Caco-2 (cell line): ENCODE results near the gene KRT3. TPM values are rescaled to one million over a fixed set of nuclear protein-coding genes. Genes with fewer than 3 reads are reported as not detected.

ENCODE experiments used
- BruUV-seq: library from RNA; stranded (reverse); fragments of 400-500 nt; replicated peaks from 2 replicates; lab custom pipeline; 2021; lab: Mats Ljungman, UMichigan
- CTCF ChIA-PET: fragments of 300-600 bp; sonication (Branson Sonifier 250); formaldehyde crosslinking; loops from one replicate; lab custom pipeline; 2022; ENCODE audit warnings: antibody characterized with exemption; lab: Charles Lee
- POLR2A ChIA-PET: fragments of 300-600 bp; sonication (Branson Sonifier 250); formaldehyde crosslinking; loops from one replicate; lab custom pipeline; 2022; ENCODE audit warnings: antibody characterized with exemption; lab: Charles Lee
- DNase-seq, 2 experiments: peaks; one replicate each; pipeline versions ENCODE4 v3.0.0 to v3.0.0-alpha.2; 2020 to 2022
- H3K27me3 ChIP-seq: replicated peaks from 2 replicates; pipeline ENCODE4 v1.6.0; 2011; ENCODE audit warnings: low read length; ENCODE audit not compliant: control insufficient read depth, insufficient read depth
- H3K36me3 ChIP-seq: 2 replicates; pipeline ENCODE4 v1.5.1; 2011; ENCODE audit warnings: low read length; ENCODE audit not compliant: control insufficient read depth, insufficient read depth
- H3K4me1 ChIP-seq: fragments of 250-450 bp; sonication (Bioruptor Pico); 2 replicates; pipeline ENCODE4 v1.5.1; 2020; ENCODE audit warnings: mild to moderate bottlenecking
- H3K4me3 ChIP-seq: 2 replicates; pipeline ENCODE4 v1.5.1; 2011; ENCODE audit warnings: low read depth, mild to moderate bottlenecking, control low read depth, low read length
- H3K9me3 ChIP-seq: fragments of 250-450 bp; sonication (Bioruptor Pico); 2 replicates; pipeline ENCODE4 v1.5.1; 2020; ENCODE audit warnings: mild to moderate bottlenecking, moderate library complexity
- H3K27ac Mint-ChIP-seq: one replicate; pipeline ENCODE4 v1.8.0; 2022; ENCODE audit warnings: mixed read lengths; ENCODE audit not compliant: unreplicated experiment
- H3K27me3 Mint-ChIP-seq: one replicate; pipeline ENCODE4 v1.8.0; 2022; ENCODE audit warnings: mixed read lengths; ENCODE audit not compliant: insufficient read depth, unreplicated experiment
- H3K36me3 Mint-ChIP-seq: one replicate; pipeline ENCODE4 v1.8.0; 2022; ENCODE audit warnings: mild to moderate bottlenecking, mixed read lengths; ENCODE audit not compliant: insufficient read depth, unreplicated experiment
- H3K4me1 Mint-ChIP-seq: one replicate; pipeline ENCODE4 v1.8.0; 2022; ENCODE audit warnings: low read depth, mixed read lengths; ENCODE audit not compliant: unreplicated experiment
- H3K4me3 Mint-ChIP-seq: one replicate; pipeline ENCODE4 v1.8.0; 2022; ENCODE audit warnings: mild to moderate bottlenecking, moderate library complexity, mixed read lengths; ENCODE audit not compliant: unreplicated experiment
- H3K9me3 Mint-ChIP-seq: one replicate; pipeline ENCODE4 v1.8.0; 2022; ENCODE audit warnings: mixed read lengths; ENCODE audit not compliant: unreplicated experiment
- CTCF ChIP-seq, 2 experiments: fragments of 200-600 bp in 1 of 2; IDR thresholded peaks; 1 replicate in 1 of 2; 2 replicates in 1 of 2; pipeline versions ENCODE4 v1.5.1 to v1.8.0; 2011 to 2022; ENCODE audit warnings: antibody characterized with exemption in 1 of 2, control low read depth in 1 of 2, inconsistent platforms in 1 of 2, low read depth in 1 of 2, low read length in 1 of 2, mild to moderate bottlenecking in 1 of 2, moderate library complexity in 1 of 2; ENCODE audit not compliant: insufficient read depth in 1 of 2, severe bottlenecking in 1 of 2, unreplicated experiment in 1 of 2
- intact Hi-C: fragments of 100-400 bp; cut with micrococcal nuclease; formaldehyde crosslinking; loops from one replicate; pipeline ENCODE4 v1.10.0; 2022; ENCODE audit not compliant: unreplicated experiment
- total RNA-seq: library from RNA; stranded (reverse); gene quantifications from 2 replicates; pipeline ENCODE4 v1.2.3, GENCODE V29; 2022

Gene KRT3
- total RNA-seq, 1 experiment from 2014 or later, result not detected

GRCh38 chr12:52776435-52776834 is 19.5 kb downstream of the KRT3 start:
- no peak overlapping the region for H3K27ac Mint-ChIP-seq
- no peaks in the 10 kb centered on the region for H3K36me3 Mint-ChIP-seq
- H3K27me3 Mint-ChIP-seq, result peaks cover 6% of the 10 kb centered on the region
- POLR2A ChIA-PET, result no interaction called here
- H3K9me3 Mint-ChIP-seq, result no peaks in the 10 kb centered on the region
- Histone ChIP-seq H3K4me1 (no peaks in the 10 kb centered on the region), H3K36me3 (no peaks in the 10 kb centered on the region), H3K4me3 (no peak overlapping the region), H3K27me3 (no peaks in the 10 kb centered on the region), H3K9me3 (no peaks in the 10 kb centered on the region)
- CTCF ChIA-PET, result no interaction called here
- BruUV-seq, result no TSS peak
- DNase-seq, result no peak
- H3K4me1 Mint-ChIP-seq, result no peaks in the 10 kb centered on the region
- intact Hi-C loops, result no loop called here
- no peak for TF ChIP-seq CTCF (IDR thresholded peaks at IDR 0.05; ENCODE audit: insufficient read depth in 1 of 2, low read depth in 1 of 2, low read length in 1 of 2, severe bottlenecking in 1 of 2, unreplicated experiment in 1 of 2)
- H3K4me3 Mint-ChIP-seq, result no peak overlapping the region

DNA sequence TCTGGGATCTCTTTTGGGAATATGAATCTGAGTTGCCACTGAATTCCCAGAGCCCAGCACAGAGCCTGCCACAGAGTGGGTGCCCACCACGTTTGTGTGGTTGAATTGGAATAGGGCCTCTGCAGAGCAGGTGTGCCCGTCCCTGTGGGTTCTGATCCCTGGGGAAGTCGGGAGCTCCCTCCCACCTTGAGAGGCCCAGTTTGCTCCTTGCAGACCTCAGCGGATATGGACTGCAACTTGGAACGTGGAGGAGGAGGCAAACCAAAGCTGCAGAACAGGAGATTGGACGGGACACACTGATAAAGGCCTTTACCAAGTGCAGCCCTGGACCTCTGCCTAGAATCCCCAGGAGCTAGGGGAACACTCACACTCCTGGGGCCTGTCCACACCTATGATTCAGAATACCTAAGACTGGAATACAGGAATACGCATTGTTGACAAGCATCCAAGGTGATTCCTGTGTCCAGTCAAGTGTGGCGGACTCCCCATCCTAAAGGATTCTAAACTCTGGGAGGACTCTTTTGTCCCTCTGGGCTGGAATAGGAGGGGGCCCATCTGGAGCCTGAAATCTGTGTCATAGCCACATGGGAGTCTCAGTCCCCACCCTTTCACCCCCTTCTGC is 21.2 kb downstream of the KRT3 start:
- no peaks in the 10 kb centered on the region for H3K9me3 ChIP-seq
- no peak overlapping the region for H3K4me3 Mint-ChIP-seq
- no peak for TF ChIP-seq CTCF (IDR thresholded peaks at IDR 0.05; ENCODE audit: insufficient read depth in 1 of 2, low read depth in 1 of 2, low read length in 1 of 2, severe bottlenecking in 1 of 2, unreplicated experiment in 1 of 2)
- intact Hi-C loops, result no loop called here
- H3K9me3 Mint-ChIP-seq, result no peaks in the 10 kb centered on the region
- no peak overlapping the region for H3K4me3 ChIP-seq
- no peaks in the 10 kb centered on the region for H3K36me3 ChIP-seq
- no TSS peak for BruUV-seq
- CTCF ChIA-PET, result no interaction called here
- no peak for DNase-seq
- H3K36me3 Mint-ChIP-seq, result no peaks in the 10 kb centered on the region
- H3K27ac Mint-ChIP-seq, result no peak overlapping the region
- H3K27me3 Mint-ChIP-seq, result peaks cover 6% of the 10 kb centered on the region
- POLR2A ChIA-PET, result no interaction called here
- H3K4me1 ChIP-seq, result no peaks in the 10 kb centered on the region
- H3K4me1 Mint-ChIP-seq, result no peaks in the 10 kb centered on the region
- no peaks in the 10 kb centered on the region for H3K27me3 ChIP-seq

DNA sequence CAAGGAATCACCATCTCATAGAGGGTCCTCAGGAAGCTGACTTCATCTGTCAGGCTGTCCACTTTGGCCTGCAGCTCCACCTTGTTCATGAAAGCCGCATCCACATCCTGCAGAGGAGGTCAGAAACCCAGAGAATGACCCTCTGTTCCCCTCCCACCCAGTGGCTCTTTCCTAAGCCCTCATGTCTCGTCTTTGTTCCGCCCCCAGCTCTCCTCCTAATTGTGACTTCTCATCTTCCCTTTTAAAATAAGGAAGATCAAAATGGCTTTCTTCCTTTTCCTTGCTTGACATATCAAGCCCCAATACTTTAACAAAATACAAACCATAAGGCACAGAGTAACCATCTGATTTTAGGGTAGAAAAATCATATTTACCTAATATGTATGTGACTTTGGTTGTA is 23.1 kb downstream of the KRT3 start:
- Mint-ChIP-seq H3K4me1 (no peaks in the 10 kb centered on the region), H3K27me3 (peaks cover 6% of the 10 kb centered on the region), H3K4me3 (no peak overlapping the region), H3K27ac (no peak overlapping the region), H3K9me3 (no peaks in the 10 kb centered on the region), H3K36me3 (no peaks in the 10 kb centered on the region)
- no peaks in the 10 kb centered on the region for H3K36me3 ChIP-seq
- no peaks in the 10 kb centered on the region for H3K27me3 ChIP-seq
- ChIA-PET CTCF (interaction anchor here (0.6 kb wide), 1 partner anchor 918 kb away, joined by 3 read pairs; no protein-coding TSS in a partner anchor), POLR2A (no interaction called here)
- H3K4me1 ChIP-seq, result no peaks in the 10 kb centered on the region
- DNase-seq, result no peak
- no peak for TF ChIP-seq CTCF (IDR thresholded peaks at IDR 0.05; ENCODE audit: insufficient read depth in 1 of 2, low read depth in 1 of 2, low read length in 1 of 2, severe bottlenecking in 1 of 2, unreplicated experiment in 1 of 2)
- no TSS peak for BruUV-seq
- no peak overlapping the region for H3K4me3 ChIP-seq
- H3K9me3 ChIP-seq, result no peaks in the 10 kb centered on the region
- intact Hi-C loops, result no loop called here
